Karpas-422 (cell line): ENCODE data around the gene ALG3. TPM values are rescaled to one million over a fixed set of nuclear protein-coding genes. Genes with fewer than 3 reads are reported as not detected.
A peak's percentile ranks its signal among the peaks of the same experiment; 100 is the strongest.
"Not testable (repeated sequence)": the region's sequence is repeated elsewhere in the genome, so short reads cannot be mapped to it uniquely, and the experiment has no call there.

Source experiments
- DNase-seq: peaks from one replicate; pipeline ENCODE4 v3.0.0-alpha.2; 2015
- H2AFZ ChIP-seq: fragments of 200-600 bp; sonication (generic); 2 replicates; pipeline ENCODE4 v1.6.1; 2014; ENCODE audit warnings: antibody characterized with exemption, low read length, mixed read lengths
- H3K27ac ChIP-seq: fragments of 200-600 bp; sonication (generic); 2 replicates; pipeline ENCODE4 v1.5.1; 2014; ENCODE audit warnings: mild to moderate bottlenecking, low read length, moderate library complexity
- H3K27me3 ChIP-seq: fragments of 200-600 bp; sonication (generic); 2 replicates; pipeline ENCODE4 v1.6.1; 2014; ENCODE audit warnings: low read length, mixed read lengths
- H3K36me3 ChIP-seq: fragments of 200-600 bp; sonication (generic); 2 replicates; pipeline ENCODE4 v1.6.1; 2014; ENCODE audit warnings: low read length, mixed read lengths; ENCODE audit not compliant: insufficient read depth
- H3K4me1 ChIP-seq: fragments of 200-600 bp; sonication (generic); 2 replicates; pipeline ENCODE4 v1.6.1; 2014; ENCODE audit warnings: mild to moderate bottlenecking, low read length, mixed read lengths
- H3K4me2 ChIP-seq: fragments of 200-600 bp; sonication (generic); 2 replicates; pipeline ENCODE4 v1.6.1; 2014; ENCODE audit warnings: low read length, low read depth, mild to moderate bottlenecking; ENCODE audit not compliant: poor library complexity, severe bottlenecking
- H3K4me3 ChIP-seq: fragments of 200-600 bp; sonication (generic); 2 replicates; pipeline ENCODE4 v1.5.1; 2014; ENCODE audit warnings: mild to moderate bottlenecking, antibody characterized with exemption, low read length, mixed read lengths
- H3K79me2 ChIP-seq: fragments of 200-600 bp; sonication (generic); 2 replicates; pipeline ENCODE4 v1.6.1; 2014; ENCODE audit warnings: mild to moderate bottlenecking, low read length, mixed read lengths
- H3K9ac ChIP-seq: fragments of 200-600 bp; sonication (generic); 2 replicates; pipeline ENCODE4 v1.6.0; 2014; ENCODE audit warnings: low read length
- H3K9me2 ChIP-seq: fragments of 200-600 bp; sonication (generic), shearing (Covaris generic); replicated peaks from 2 replicates; pipeline ENCODE4 v1.6.0; 2014; ENCODE audit warnings: mild to moderate bottlenecking, low read length, moderate library complexity; ENCODE audit not compliant: insufficient read depth
- H3K9me3 ChIP-seq: fragments of 300-700, 200-600 bp; sonication (generic); 2 replicates; pipeline ENCODE4 v1.6.1; 2014; ENCODE audit warnings: low read length, mixed read lengths
- H4K20me1 ChIP-seq: fragments of 200-600 bp; sonication (generic); 2 replicates; pipeline ENCODE4 v1.6.1; 2014; ENCODE audit warnings: mild to moderate bottlenecking, antibody characterized with exemption, low read length, low read depth; ENCODE audit not compliant: insufficient read depth
- total RNA-seq: library from RNA; depleted of rRNA; stranded (reverse); fragments of >200 nt; shearing (Covaris generic); gene quantifications from 2 replicates; pipeline ENCODE4 v1.2.3, GENCODE V29; 2014; ENCODE audit warnings: low replicate concordance

ALG3 gene
- total RNA-seq, 1 experiment from 2014 or later, result 108 TPM

- Histone ChIP-seq H3K9me3 (no peaks in the 10 kb centered on the region), H3K36me3 (no peaks in the 10 kb centered on the region), H3K4me1 (peaks cover 3% of the 10 kb centered on the region), H4K20me1 (no peaks in the 10 kb centered on the region), H3K4me3 (no peak overlapping the region), H3K9ac (no peak overlapping the region), H3K27ac (no peak overlapping the region), H3K27me3 (no peaks in the 10 kb centered on the region), H3K9me2 (no peaks in the 10 kb centered on the region), H2AFZ (no peak overlapping the region), H3K79me2 (no peaks in the 10 kb centered on the region), H3K4me2 (no peak overlapping the region)
- DNase-seq, result peak; percentile 86
These were observed 35.9 kb upstream of the ALG3 start for GRCh38 chr3:184284696-184285095.

DNA sequence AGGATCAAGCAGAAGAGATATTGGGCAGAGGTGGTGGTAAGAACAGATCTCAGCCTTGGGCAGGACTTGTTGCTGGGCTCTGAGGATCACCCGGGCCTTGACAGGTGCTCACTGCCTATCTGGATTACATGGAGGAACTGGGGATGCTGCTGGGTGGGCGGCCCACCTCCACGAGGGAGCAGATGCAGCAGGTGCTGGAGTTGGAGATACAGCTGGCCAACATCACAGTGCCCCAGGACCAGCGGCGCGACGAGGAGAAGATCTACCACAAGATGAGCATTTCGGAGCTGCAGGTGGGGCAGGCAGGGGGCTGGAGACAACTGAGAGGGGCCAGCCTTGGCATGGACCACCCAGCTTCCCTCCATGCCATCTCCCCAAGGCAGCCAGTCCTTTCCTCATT is 34.9 kb upstream of the ALG3 start:
- Histone ChIP-seq H3K79me2 (no peaks in the 10 kb centered on the region), H3K27me3 (no peaks in the 10 kb centered on the region), H4K20me1 (no peaks in the 10 kb centered on the region), H3K4me1 (peaks cover 3% of the 10 kb centered on the region), H3K4me3 (no peak overlapping the region), H2AFZ (no peak overlapping the region), H3K9ac (no peak overlapping the region), H3K9me2 (no peaks in the 10 kb centered on the region), H3K9me3 (no peaks in the 10 kb centered on the region), H3K36me3 (no peaks in the 10 kb centered on the region), H3K4me2 (no peak overlapping the region), H3K27ac (no peak overlapping the region)
- no peak for DNase-seq

DNA sequence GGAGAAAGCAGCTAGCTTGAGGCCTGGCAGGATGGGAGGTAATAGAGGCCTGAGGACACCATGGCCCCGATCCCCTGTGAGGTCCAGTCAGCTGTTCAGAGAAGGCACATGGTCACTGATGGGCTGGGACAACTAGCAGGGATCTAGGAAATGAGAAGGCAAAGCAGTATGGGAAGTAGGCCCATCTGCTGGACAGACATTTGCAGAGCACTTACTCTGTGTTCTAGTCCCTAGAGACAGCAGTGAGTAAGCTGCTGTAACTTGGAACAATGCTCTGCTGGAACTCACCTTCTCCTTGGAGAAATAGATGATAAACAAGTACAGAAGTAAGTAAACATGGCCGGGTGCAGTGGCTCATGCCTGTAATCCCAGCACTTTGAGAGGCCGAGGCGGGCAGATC is 34.2 kb upstream of the ALG3 start:
- H3K4me1 ChIP-seq, result peaks cover 3% of the 10 kb centered on the region
- no peaks in the 10 kb centered on the region for H3K36me3 ChIP-seq
- no peak overlapping the region for H3K9ac ChIP-seq
- no peaks in the 10 kb centered on the region for H3K9me2 ChIP-seq
- no peaks in the 10 kb centered on the region for H4K20me1 ChIP-seq
- H3K4me2 ChIP-seq, result no peak overlapping the region
- H2AFZ ChIP-seq, result no peak overlapping the region
- no peak overlapping the region for H3K4me3 ChIP-seq
- H3K79me2 ChIP-seq, result no peaks in the 10 kb centered on the region
- H3K27ac ChIP-seq, result no peak overlapping the region
- no peaks in the 10 kb centered on the region for H3K9me3 ChIP-seq
- H3K27me3 ChIP-seq, result no peaks in the 10 kb centered on the region
- DNase-seq, result no peak

DNA sequence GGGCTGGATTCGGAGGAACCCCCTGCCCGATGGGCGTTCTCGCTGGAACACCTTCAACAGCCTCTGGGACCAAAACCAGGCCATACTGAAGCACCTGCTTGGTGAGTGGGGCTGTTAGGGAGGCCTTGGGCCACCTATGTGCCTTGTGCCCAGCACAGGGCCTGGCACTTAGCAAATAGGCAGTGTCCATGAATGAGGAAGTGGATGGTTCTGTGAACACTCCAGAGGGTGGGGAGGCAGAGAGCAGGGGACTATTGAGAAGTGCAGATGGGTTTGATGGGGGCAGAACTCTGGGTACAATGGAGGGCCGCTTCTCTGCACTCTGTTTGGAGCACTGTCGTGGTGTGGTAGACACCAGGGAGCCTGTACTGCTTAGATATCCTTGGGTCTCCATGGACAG is 28.6 kb upstream of the ALG3 start:
- H3K27me3 ChIP-seq, result no peaks in the 10 kb centered on the region
- no peak overlapping the region for H3K4me3 ChIP-seq
- no peak overlapping the region for H3K9ac ChIP-seq
- no peaks in the 10 kb centered on the region for H4K20me1 ChIP-seq
- H3K9me2 ChIP-seq, result no peaks in the 10 kb centered on the region
- H3K9me3 ChIP-seq, result no peaks in the 10 kb centered on the region
- H3K27ac ChIP-seq, result no peak overlapping the region
- no peak for DNase-seq
- no peaks in the 10 kb centered on the region for H3K36me3 ChIP-seq
- H3K4me2 ChIP-seq, result no peak overlapping the region
- H3K4me1 ChIP-seq, result no peaks in the 10 kb centered on the region
- H2AFZ ChIP-seq, result no peak overlapping the region
- no peaks in the 10 kb centered on the region for H3K79me2 ChIP-seq

DNA sequence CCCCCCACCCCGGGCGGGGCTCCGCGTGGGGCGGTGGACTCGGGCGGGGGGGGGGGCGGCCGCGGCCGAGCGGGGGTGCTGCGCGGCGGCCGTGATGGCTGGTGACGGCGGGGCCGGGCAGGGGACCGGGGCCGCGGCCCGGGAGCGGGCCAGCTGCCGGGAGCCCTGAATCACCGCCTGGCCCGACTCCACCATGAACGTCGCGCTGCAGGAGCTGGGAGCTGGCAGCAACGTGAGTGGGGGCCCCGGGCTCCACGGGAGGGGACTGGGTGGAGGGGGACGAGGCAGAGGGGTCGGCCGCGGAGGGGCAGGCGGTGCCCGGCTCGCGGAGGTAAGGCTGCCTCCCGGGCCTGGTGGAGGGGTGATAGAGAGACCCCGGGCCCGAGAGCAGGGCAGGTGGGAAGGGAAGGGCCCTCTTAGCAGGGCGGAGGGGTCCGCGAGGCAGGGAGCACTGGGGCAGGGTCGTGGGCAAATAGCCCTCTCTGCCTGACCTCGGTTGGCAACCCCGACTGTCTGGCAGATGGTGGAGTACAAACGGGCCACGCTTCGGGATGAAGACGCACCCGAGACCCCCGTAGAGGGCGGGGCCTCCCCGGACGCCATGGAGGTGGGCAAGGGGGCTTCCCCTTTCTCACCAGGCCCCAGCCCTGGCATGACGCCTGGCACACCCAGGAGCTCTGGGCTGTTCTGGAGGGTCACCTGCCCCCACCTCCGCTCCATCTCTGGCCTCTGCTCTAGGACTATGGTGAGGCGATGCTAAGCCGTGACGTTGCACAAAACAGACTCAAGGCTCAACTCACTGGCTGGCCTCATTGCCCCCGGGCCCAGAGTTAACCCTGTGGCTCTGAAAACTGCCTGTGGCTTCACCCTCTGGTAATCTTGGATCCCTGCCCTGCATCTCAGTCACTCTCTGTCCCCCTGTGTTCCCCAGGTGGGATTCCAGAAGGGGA is 27.5 kb upstream of the ALG3 start, which contains the start of gene ECE2:
TSS of gene ECE2 (plus strand) at position 62 of the 950 bp plus-strand sequence. CDS start at position 194, 132 bp downstream.
- H3K36me3 ChIP-seq, result no peaks in the 10 kb centered on the region
- H3K4me1 ChIP-seq, result no peaks in the 10 kb centered on the region
- H4K20me1 ChIP-seq, result no peaks in the 10 kb centered on the region
- H3K9me3 ChIP-seq, result no peaks in the 10 kb centered on the region
- H3K9me2 ChIP-seq, result no peaks in the 10 kb centered on the region
- no peaks in the 10 kb centered on the region for H3K27me3 ChIP-seq
- H3K4me2 ChIP-seq, result no peak within 1 kb of the TSS
- H3K79me2 ChIP-seq, result no peaks in the 10 kb centered on the region
- no peak within 1 kb of the TSS for H3K9ac ChIP-seq
- H3K4me3 ChIP-seq, result no peak within 1 kb of the TSS
- H2AFZ ChIP-seq, result no peak within 1 kb of the TSS
- H3K27ac ChIP-seq, result no peak within 1 kb of the TSS
- DNase-seq, result no peak

DNA sequence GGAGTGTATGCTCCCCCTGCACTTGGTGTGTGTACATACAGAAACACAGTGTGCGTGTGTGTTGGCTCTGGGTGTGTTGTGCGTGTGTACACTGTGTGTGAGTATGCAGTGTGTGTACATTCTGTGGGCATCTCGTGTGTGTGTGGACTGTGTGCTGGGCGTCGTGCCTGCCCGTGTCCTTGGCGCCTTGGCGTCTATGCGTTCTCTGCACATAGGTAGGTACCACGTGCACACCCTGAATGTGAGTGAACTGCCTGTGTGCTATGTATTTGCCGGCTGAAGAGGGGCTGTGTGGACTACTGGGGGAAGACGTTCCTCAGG is 26.6 kb upstream of the ALG3 start:
- Histone ChIP-seq H3K9me2 (no peaks in the 10 kb centered on the region), H3K36me3 (no peaks in the 10 kb centered on the region), H3K79me2 (no peaks in the 10 kb centered on the region), H3K27me3 (no peaks in the 10 kb centered on the region), H3K4me1 (no peaks in the 10 kb centered on the region), H3K4me3 (no peak overlapping the region), H3K9ac (no peak overlapping the region), H3K4me2 (no peak overlapping the region), H2AFZ (no peak overlapping the region), H3K9me3 (no peaks in the 10 kb centered on the region), H3K27ac (no peak overlapping the region), H4K20me1 (no peaks in the 10 kb centered on the region)
- DNase-seq, result no peak

- Histone ChIP-seq H3K4me1 (no peaks in the 10 kb centered on the region), H3K27ac (no peak overlapping the region), H3K4me2 (no peak overlapping the region), H2AFZ (no peak overlapping the region), H3K36me3 (no peaks in the 10 kb centered on the region), H3K9ac (no peak overlapping the region), H3K4me3 (no peak overlapping the region), H3K79me2 (no peaks in the 10 kb centered on the region), H3K9me2 (no peaks in the 10 kb centered on the region), H3K27me3 (no peaks in the 10 kb centered on the region), H3K9me3 (no peaks in the 10 kb centered on the region), H4K20me1 (no peaks in the 10 kb centered on the region)
- no peak for DNase-seq
These were observed 23.5 kb upstream of the ALG3 start for GRCh38 chr3:184272269-184272668.

DNA sequence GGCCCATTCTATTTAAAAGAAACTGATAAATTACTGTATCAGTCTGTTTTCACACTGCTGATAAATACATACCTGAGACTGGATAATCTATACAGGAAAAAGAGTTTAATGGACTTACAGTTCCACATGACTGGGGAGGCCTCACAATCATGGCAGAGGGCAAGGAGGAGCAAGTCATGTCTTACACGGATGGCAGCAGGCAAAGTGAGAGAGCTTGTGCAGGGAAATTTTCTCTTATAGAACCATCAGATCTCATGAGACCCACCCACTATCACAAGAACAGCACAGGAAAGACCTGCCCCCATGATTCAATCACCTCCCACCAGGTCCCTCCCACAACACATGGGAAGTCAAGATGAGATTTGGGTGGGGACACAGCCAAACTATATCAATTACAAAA is 18.5 kb upstream of the ALG3 start:
- not testable (repeated sequence) for H3K4me1 ChIP-seq, H3K9me3 ChIP-seq, H3K79me2 ChIP-seq, H3K4me2 ChIP-seq, H3K9me2 ChIP-seq, H3K27me3 ChIP-seq, H4K20me1 ChIP-seq, H2AFZ ChIP-seq, H3K9ac ChIP-seq, H3K4me3 ChIP-seq, H3K27ac ChIP-seq, H3K36me3 ChIP-seq, DNase-seq
